NT2/D1 (cell line): Measurements from ENCODE around the gene RMI2.
"Not testable (repeated sequence)": the region's sequence is repeated elsewhere in the genome, so short reads cannot be mapped to it uniquely, and the experiment has no call there.

ENCODE experiments used
- DNase-seq: peaks from one replicate; pipeline ENCODE4 v3.0.0-alpha.2; 2011; ENCODE audit warnings: low read depth, low spot score
- H3K27me3 ChIP-seq: 2 replicates; pipeline ENCODE4 v1.6.0; 2011; ENCODE audit warnings: mild to moderate bottlenecking; ENCODE audit not compliant: insufficient read length, insufficient read depth
- H3K36me3 ChIP-seq: 2 replicates; pipeline ENCODE4 v1.6.1; 2011; ENCODE audit warnings: mild to moderate bottlenecking, low read length, mixed read lengths; ENCODE audit not compliant: insufficient read depth, insufficient read length
- H3K4me1 ChIP-seq: 2 replicates; pipeline ENCODE4 v1.5.1; 2011; ENCODE audit not compliant: insufficient read depth, insufficient read length
- H3K4me3 ChIP-seq: 2 replicates; pipeline ENCODE4 v1.5.1; 2011; ENCODE audit warnings: low read depth; ENCODE audit not compliant: insufficient read length
- H3K9ac ChIP-seq: 2 replicates; pipeline ENCODE4 v1.6.0; 2011; ENCODE audit warnings: low read depth; ENCODE audit not compliant: insufficient read length
- H3K9me3 ChIP-seq: 2 replicates; pipeline ENCODE4 v1.5.1; 2011; ENCODE audit warnings: mild to moderate bottlenecking, low read length; ENCODE audit not compliant: insufficient read depth
- SUZ12 ChIP-seq: IDR thresholded peaks from 2 replicates; pipeline ENCODE4 v1.6.1; 2011; ENCODE audit not compliant: insufficient read length, insufficient read depth; ENCODE audit errors: extremely low read depth
- YY1 ChIP-seq: IDR thresholded peaks from 2 replicates; pipeline ENCODE4 v1.6.1; 2011; ENCODE audit not compliant: insufficient read length, insufficient read depth
- ZNF274 ChIP-seq: IDR thresholded peaks from 2 replicates; pipeline ENCODE4 v1.6.1; 2011; ENCODE audit warnings: mild to moderate bottlenecking, low read depth, low read length

Gene RMI2

DNA sequence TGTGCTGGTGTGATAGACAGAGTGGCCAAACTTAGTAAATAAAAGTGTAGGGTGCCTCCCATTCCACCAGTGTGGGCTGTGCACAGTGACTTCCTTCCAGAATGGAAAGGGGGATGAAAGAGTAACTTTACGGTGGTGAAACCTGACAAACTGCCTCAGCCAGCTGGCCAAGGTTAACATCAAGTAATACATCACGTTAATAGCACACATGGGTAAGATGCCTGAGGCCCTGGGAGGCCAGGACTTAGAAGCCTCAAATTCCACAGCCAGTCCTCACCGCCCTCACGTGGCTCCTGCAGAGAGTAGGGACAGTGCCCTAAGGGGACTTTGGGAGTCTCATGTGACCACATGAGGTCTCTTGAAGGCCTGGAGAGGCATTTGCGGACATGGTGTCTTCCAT, 14.1 kb downstream of the RMI2 start:
- TF ChIP-seq ZNF274 (no peak), SUZ12 (no peak), YY1 (no peak)
- Histone ChIP-seq H3K9me3 (no peaks in the 10 kb centered on the region), H3K4me1 (peaks cover 13% of the 10 kb centered on the region), H3K4me3 (no peak overlapping the region), H3K27me3 (no peaks in the 10 kb centered on the region), H3K36me3 (no peaks in the 10 kb centered on the region), H3K9ac (no peak overlapping the region)
- no peak for DNase-seq

DNA sequence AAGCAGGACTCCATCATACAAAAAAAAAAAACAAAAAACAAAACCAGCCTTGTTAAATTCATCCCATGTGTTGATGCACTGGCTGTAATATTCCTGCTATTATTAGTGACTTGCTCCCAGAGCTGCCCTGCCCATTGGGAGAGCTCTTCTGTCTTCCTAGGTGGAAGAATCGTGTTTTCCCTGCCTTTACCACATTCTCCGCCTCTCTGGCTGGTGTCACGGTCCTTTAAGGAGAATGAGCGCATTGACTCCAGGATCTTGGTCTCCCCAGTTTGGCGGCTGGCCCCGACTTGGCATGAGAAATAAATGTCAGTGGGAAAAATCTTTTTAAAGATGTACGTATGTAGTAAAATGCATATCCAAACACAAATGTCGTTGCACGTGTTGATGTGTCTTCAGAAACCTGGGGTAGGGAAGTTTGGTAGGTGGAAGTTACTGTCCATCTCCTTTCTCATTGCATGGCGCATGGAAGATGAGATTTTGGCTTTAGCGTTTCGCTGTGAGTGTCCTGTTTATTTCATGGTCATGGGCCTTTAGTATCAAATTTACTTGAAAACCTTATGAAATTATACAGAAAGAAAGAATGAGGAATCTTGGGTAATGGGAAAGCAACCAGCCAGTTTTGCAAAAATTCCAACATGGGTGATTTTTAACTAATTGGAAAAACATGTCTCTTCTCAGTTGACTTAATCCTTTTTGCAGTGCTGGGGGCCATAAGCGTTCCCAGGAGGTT, 15.5 kb downstream of the RMI2 start:
- no peak for DNase-seq
- Histone ChIP-seq H3K9me3 (no peaks in the 10 kb centered on the region), H3K4me1 (peaks cover 10% of the 10 kb centered on the region), H3K9ac (no peak overlapping the region), H3K27me3 (no peaks in the 10 kb centered on the region), H3K36me3 (no peaks in the 10 kb centered on the region), H3K4me3 (no peak overlapping the region)
- TF ChIP-seq YY1 (no peak), ZNF274 (no peak)

- H3K36me3 ChIP-seq = no peaks in the 10 kb centered on the region
- peaks cover 9% of the 10 kb centered on the region for H3K4me1 ChIP-seq
- H3K4me3 ChIP-seq = no peak overlapping the region
- no peak for TF ChIP-seq ZNF274
- TF ChIP-seq SUZ12 = no peak
- TF ChIP-seq YY1 = no peak
- H3K9ac ChIP-seq = no peak overlapping the region
- H3K27me3 ChIP-seq = no peaks in the 10 kb centered on the region
- H3K9me3 ChIP-seq = no peaks in the 10 kb centered on the region
- DNase-seq = no peak
These were observed 16.6 kb downstream of the RMI2 start for GRCh38 chr16:11361701-11362451.

- Histone ChIP-seq H3K9me3 (no peaks in the 10 kb centered on the region), H3K4me1 (peaks cover 8% of the 10 kb centered on the region), H3K9ac (no peak overlapping the region), H3K36me3 (no peaks in the 10 kb centered on the region), H3K27me3 (no peaks in the 10 kb centered on the region), H3K4me3 (no peak overlapping the region)
- TF ChIP-seq SUZ12 = no peak
- TF ChIP-seq ZNF274 = no peak
- TF ChIP-seq YY1 = no peak
- no peak for DNase-seq
These were observed 18.6 kb downstream of the RMI2 start for GRCh38 chr16:11363927-11364258.

DNA sequence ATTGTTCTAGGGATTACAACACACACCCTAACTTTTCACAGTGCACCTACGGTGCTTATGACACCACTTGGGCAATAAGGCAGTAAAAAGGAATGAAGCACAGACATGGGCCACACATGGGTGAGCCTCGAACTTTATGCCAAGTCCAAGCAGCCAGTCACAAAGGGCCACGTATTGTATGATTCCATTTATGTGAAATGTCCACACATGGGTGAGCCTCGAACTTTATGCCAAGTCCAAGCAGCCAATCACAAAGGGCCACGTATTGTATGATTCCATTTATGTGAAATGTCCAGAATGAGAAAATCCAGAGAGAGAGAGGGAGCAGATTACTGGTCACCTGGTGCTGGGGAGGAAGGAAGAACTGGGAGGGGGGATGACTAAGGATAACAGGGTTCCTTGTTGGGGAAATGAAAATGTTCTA, 22.2 kb downstream of the RMI2 start:
- Histone ChIP-seq H3K4me3 (no peak overlapping the region), H3K27me3 (no peaks in the 10 kb centered on the region), H3K36me3 (no peaks in the 10 kb centered on the region), H3K9me3 (no peaks in the 10 kb centered on the region), H3K9ac (no peak overlapping the region), H3K4me1 (peaks cover 4% of the 10 kb centered on the region)
- TF ChIP-seq YY1 = no peak
- TF ChIP-seq ZNF274 = no peak
- no peak for TF ChIP-seq SUZ12
- no peak for DNase-seq

DNA sequence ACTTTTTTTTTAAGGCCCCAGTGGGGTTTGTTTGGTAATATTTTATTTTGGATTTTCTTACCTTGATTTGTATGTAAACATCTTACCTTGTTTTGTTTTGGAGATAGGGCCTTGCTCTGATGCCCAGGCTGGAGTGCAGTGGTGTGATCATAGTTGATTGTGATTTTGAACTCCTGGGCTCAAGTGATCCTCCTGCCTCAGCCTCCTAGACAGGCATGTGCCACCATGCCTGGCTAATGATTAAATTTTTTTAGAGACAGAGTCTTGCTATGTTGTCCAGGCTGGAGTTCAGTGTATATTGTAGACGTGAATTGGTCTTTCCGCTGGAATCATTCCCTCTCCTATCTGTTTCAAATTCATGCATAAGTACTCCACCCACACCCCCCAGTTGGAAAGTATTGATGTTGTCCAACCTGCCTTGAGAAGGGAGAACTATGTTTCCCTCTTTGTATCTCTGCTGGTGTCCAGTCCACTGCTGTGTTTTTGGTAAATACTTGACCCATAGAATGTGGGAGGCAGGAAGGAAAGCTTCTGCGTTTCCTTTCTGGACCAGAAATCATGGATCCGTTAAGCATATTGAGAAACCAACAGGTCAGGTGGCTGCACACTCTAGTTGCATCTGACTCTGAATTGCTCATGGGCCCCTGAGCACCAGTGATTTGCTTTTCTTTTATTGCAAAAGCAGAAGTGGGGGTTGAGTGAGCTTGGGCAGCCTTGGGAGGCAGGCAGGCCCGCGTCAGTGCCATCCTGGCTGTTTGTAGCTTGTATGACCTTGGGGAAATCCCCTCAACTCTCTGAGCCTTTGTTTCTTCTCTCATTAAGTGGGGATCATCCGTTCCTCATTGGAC, 25.0 kb downstream of the RMI2 start:
- Histone ChIP-seq H3K9me3 (no peaks in the 10 kb centered on the region), H3K4me1 (peaks cover 2% of the 10 kb centered on the region), H3K36me3 (no peaks in the 10 kb centered on the region), H3K27me3 (no peaks in the 10 kb centered on the region), H3K4me3 (no peak overlapping the region), H3K9ac (no peak overlapping the region)
- DNase-seq = no peak
- TF ChIP-seq ZNF274 (no peak), YY1 (no peak), SUZ12 (no peak)

- not testable (repeated sequence) for H3K4me1 ChIP-seq, H3K9me3 ChIP-seq, H3K36me3 ChIP-seq, H3K4me3 ChIP-seq, H3K27me3 ChIP-seq, DNase-seq, H3K9ac ChIP-seq
These were observed 25.6 kb downstream of the RMI2 start for GRCh38 chr16:11370932-11371279.
